Placental epithelial cell (primary cell): ENCODE data around the gene IGSF22. TPM values are rescaled to one million over a fixed set of nuclear protein-coding genes. Genes with fewer than 3 reads are reported as not detected.

Source experiments
- total RNA-seq: library from RNA; depleted of rRNA; stranded (reverse); fragments of >200 nt; gene quantifications from 2 replicates; pipeline ENCODE4 v1.2.3, GENCODE V29; 2012

Gene IGSF22
- total RNA-seq = under 0.01 and 0.22 TPM in 2 replicates

GRCh38 chr11:18726040-18726439, at the start of gene IGSF22:
IGSF22 (minus strand) TSS chr11:18726188; CDS start chr11:18724236, 1,952 bp downstream.

GRCh38 chr11:18698341-18699268, 27.4 kb downstream of the IGSF22 start, which contains the start of gene TMEM86A:
TMEM86A (plus strand) TSS chr11:18698779; CDS start chr11:18698887, 108 bp downstream.

Other genes starting within 250 kb of the IGSF22 start
- 45.1 and 102 TPM in 2 replicates for gene TSG101, start 199.2 kb downstream of the IGSF22 start, total RNA-seq
- 15.3 and 39.3 TPM in 2 replicates for gene UEVLD, start 137.5 kb downstream of the IGSF22 start, total RNA-seq
- 0.39 and 0.65 TPM in 2 replicates for gene MISFA, start 126.4 kb downstream of the IGSF22 start, total RNA-seq
- gene SPTY2D1, start 91.8 kb downstream of the IGSF22 start, total RNA-seq = 13.7 and 22.7 TPM in 2 replicates
- 1.3 and 2.7 TPM in 2 replicates for gene TMEM86A, start 27.4 kb downstream of the IGSF22 start, total RNA-seq
- not detected in 2 replicates for gene PTPN5, start 65.6 kb upstream of the IGSF22 start, total RNA-seq
- gene MRGPRX1, start 213.2 kb upstream of the IGSF22 start, total RNA-seq = 0.39 TPM in 1 of 2 replicates, not detected in the other